ENCODE data around the gene PGA4. TPM values are rescaled to one million over a fixed set of nuclear protein-coding genes. Genes with fewer than 3 reads are reported as not detected.

The PGA4 gene
- total and polyA plus RNA-seq, 2 experiments from 2014 or later = 0.81 TPM; not detected in 1

DNA sequence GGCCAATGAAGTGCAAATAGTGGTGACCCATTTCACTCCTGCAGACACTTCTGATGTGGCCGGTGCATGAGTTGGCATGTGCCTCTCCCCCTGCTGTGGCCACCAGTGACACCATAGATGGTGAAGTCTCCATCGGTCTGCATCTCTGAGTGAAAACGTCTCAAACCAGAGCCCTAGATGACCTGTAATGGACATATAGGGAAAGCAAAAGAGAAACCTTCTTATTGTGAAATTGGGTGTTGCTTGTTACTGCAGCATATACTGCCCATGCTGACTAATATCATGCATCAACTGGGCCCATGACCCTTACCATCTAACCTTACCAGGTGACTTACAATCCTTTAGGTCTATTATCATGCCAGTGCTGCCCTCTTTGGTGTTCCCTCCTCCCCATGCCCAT is 49.3 kb upstream of the PGA4 start:
- Mint-ChIP-seq H3K4me3 (no peak overlapping the region), H3K27me3 (ENCODE audit: insufficient read depth, low read depth, poor library complexity) (peaks cover 15% of the 10 kb centered on the region)
- no peak for DNase-seq (ENCODE audit: low spot score)

More for the DNA sequence above, 49.3 kb upstream of the PGA4 start:
- H3K27ac ChIP-seq (ENCODE audit: low read depth) = no peak overlapping the region
- H3K36me3 Mint-ChIP-seq (ENCODE audit: low read depth) = no peaks in the 10 kb centered on the region; the same call in 2 of the 3 replicates
- ATAC-seq = no peak
- H3K27ac Mint-ChIP-seq = no peak overlapping the region
- peaks cover 4% of the 10 kb centered on the region; the same call in 1 of the 2 replicates for H3K9me2 ChIP-seq (ENCODE audit: insufficient read depth)
- H3K79me2 ChIP-seq (replicated peaks; ENCODE audit: insufficient read depth) = no peaks in the 10 kb centered on the region
- TF ChIP-seq EZH2 (IDR thresholded peaks at IDR 0.05; ENCODE audit: low read depth, unreplicated experiment) (no peak), ZNF331 (CRISPR knock-in tag; IDR thresholded peaks at IDR 0.05; ENCODE audit: low read depth) (no peak), EZH2phosphoT487 (IDR thresholded peaks at IDR 0.05; ENCODE audit: unreplicated experiment) (no peak), STAT1 (IDR thresholded peaks at IDR 0.05; ENCODE audit: unreplicated experiment) (no peak), CREB1 (CRISPR knock-in tag; IDR thresholded peaks at IDR 0.05; ENCODE audit: low read depth) (no peak)
- TF ChIP-seq, protein P1, sequence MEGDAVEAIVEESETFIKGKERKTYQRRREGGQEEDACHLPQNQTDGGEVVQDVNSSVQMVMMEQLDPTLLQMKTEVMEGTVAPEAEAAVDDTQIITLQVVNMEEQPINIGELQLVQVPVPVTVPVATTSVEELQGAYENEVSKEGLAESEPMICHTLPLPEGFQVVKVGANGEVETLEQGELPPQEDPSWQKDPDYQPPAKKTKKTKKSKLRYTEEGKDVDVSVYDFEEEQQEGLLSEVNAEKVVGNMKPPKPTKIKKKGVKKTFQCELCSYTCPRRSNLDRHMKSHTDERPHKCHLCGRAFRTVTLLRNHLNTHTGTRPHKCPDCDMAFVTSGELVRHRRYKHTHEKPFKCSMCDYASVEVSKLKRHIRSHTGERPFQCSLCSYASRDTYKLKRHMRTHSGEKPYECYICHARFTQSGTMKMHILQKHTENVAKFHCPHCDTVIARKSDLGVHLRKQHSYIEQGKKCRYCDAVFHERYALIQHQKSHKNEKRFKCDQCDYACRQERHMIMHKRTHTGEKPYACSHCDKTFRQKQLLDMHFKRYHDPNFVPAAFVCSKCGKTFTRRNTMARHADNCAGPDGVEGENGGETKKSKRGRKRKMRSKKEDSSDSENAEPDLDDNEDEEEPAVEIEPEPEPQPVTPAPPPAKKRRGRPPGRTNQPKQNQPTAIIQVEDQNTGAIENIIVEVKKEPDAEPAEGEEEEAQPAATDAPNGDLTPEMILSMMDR (conservative IDR thresholded peaks at IDR 0.05; ENCODE audit: low read depth in 2 of 2) = no peak
- TF ChIP-seq, protein P2, sequence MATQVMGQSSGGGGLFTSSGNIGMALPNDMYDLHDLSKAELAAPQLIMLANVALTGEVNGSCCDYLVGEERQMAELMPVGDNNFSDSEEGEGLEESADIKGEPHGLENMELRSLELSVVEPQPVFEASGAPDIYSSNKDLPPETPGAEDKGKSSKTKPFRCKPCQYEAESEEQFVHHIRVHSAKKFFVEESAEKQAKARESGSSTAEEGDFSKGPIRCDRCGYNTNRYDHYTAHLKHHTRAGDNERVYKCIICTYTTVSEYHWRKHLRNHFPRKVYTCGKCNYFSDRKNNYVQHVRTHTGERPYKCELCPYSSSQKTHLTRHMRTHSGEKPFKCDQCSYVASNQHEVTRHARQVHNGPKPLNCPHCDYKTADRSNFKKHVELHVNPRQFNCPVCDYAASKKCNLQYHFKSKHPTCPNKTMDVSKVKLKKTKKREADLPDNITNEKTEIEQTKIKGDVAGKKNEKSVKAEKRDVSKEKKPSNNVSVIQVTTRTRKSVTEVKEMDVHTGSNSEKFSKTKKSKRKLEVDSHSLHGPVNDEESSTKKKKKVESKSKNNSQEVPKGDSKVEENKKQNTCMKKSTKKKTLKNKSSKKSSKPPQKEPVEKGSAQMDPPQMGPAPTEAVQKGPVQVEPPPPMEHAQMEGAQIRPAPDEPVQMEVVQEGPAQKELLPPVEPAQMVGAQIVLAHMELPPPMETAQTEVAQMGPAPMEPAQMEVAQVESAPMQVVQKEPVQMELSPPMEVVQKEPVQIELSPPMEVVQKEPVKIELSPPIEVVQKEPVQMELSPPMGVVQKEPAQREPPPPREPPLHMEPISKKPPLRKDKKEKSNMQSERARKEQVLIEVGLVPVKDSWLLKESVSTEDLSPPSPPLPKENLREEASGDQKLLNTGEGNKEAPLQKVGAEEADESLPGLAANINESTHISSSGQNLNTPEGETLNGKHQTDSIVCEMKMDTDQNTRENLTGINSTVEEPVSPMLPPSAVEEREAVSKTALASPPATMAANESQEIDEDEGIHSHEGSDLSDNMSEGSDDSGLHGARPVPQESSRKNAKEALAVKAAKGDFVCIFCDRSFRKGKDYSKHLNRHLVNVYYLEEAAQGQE (IDR thresholded peaks at IDR 0.05; ENCODE audit: unreplicated experiment) = no peak
- TF ChIP-seq, protein P3, sequence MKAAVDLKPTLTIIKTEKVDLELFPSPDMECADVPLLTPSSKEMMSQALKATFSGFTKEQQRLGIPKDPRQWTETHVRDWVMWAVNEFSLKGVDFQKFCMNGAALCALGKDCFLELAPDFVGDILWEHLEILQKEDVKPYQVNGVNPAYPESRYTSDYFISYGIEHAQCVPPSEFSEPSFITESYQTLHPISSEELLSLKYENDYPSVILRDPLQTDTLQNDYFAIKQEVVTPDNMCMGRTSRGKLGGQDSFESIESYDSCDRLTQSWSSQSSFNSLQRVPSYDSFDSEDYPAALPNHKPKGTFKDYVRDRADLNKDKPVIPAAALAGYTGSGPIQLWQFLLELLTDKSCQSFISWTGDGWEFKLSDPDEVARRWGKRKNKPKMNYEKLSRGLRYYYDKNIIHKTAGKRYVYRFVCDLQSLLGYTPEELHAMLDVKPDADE (IDR thresholded peaks at IDR 0.05) = no peak
- TF ChIP-seq, protein P4, sequence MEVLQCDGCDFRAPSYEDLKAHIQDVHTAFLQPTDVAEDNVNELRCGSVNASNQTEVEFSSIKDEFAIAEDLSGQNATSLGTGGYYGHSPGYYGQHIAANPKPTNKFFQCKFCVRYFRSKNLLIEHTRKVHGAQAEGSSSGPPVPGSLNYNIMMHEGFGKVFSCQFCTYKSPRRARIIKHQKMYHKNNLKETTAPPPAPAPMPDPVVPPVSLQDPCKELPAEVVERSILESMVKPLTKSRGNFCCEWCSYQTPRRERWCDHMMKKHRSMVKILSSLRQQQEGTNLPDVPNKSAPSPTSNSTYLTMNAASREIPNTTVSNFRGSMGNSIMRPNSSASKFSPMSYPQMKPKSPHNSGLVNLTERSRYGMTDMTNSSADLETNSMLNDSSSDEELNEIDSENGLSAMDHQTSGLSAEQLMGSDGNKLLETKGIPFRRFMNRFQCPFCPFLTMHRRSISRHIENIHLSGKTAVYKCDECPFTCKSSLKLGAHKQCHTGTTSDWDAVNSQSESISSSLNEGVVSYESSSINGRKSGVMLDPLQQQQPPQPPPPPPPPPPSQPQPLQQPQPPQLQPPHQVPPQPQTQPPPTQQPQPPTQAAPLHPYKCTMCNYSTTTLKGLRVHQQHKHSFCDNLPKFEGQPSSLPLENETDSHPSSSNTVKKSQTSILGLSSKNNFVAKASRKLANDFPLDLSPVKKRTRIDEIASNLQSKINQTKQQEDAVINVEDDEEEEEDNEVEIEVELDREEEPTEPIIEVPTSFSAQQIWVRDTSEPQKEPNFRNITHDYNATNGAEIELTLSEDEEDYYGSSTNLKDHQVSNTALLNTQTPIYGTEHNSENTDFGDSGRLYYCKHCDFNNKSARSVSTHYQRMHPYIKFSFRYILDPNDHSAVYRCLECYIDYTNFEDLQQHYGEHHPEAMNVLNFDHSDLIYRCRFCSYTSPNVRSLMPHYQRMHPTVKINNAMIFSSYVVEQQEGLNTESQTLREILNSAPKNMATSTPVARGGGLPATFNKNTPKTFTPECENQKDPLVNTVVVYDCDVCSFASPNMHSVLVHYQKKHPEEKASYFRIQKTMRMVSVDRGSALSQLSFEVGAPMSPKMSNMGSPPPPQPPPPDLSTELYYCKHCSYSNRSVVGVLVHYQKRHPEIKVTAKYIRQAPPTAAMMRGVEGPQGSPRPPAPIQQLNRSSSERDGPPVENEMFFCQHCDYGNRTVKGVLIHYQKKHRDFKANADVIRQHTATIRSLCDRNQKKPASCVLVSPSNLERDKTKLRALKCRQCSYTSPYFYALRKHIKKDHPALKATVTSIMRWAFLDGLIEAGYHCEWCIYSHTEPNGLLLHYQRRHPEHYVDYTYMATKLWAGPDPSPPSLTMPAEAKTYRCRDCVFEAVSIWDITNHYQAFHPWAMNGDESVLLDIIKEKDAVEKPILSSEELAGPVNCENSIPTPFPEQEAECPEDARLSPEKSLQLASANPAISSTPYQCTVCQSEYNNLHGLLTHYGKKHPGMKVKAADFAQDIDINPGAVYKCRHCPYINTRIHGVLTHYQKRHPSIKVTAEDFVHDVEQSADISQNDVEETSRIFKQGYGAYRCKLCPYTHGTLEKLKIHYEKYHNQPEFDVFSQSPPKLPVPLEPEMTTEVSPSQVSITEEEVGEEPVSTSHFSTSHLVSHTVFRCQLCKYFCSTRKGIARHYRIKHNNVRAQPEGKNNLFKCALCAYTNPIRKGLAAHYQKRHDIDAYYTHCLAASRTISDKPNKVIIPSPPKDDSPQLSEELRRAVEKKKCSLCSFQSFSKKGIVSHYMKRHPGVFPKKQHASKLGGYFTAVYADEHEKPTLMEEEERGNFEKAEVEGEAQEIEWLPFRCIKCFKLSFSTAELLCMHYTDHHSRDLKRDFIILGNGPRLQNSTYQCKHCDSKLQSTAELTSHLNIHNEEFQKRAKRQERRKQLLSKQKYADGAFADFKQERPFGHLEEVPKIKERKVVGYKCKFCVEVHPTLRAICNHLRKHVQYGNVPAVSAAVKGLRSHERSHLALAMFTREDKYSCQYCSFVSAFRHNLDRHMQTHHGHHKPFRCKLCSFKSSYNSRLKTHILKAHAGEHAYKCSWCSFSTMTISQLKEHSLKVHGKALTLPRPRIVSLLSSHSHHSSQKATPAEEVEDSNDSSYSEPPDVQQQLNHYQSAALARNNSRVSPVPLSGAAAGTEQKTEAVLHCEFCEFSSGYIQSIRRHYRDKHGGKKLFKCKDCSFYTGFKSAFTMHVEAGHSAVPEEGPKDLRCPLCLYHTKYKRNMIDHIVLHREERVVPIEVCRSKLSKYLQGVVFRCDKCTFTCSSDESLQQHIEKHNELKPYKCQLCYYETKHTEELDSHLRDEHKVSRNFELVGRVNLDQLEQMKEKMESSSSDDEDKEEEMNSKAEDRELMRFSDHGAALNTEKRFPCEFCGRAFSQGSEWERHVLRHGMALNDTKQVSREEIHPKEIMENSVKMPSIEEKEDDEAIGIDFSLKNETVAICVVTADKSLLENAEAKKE (CRISPR knock-in tag; IDR thresholded peaks at IDR 0.05) = no peak
- H3K9me3 Mint-ChIP-seq = peaks cover 4% of the 10 kb centered on the region
- H2AFZ ChIP-seq = no peak overlapping the region
- H3K27me3 ChIP-seq (ENCODE audit: insufficient read depth) = no peaks in the 10 kb centered on the region
- no peaks in the 10 kb centered on the region for H3K4me1 ChIP-seq (ENCODE audit: insufficient read depth)
- H3K36me3 ChIP-seq (ENCODE audit: insufficient read depth) = no peaks in the 10 kb centered on the region
- no peaks in the 10 kb centered on the region; the same call in 2 of the 3 replicates for H3K4me1 Mint-ChIP-seq
- no peak overlapping the region for H3K4me2 ChIP-seq
- H3K4me3 ChIP-seq = no peak overlapping the region
- H4K20me1 ChIP-seq (replicated peaks; ENCODE audit: insufficient read depth) = no peaks in the 10 kb centered on the region
- no peaks in the 10 kb centered on the region for H3F3A ChIP-seq (replicated peaks; ENCODE audit: low read depth)

Measured in GM23338 (cell line).